ENCODE data around the gene DNAH17. TPM values are rescaled to one million over a fixed set of nuclear protein-coding genes. Genes with fewer than 3 reads are reported as not detected.

Gene DNAH17
- polyA plus RNA-seq, 3 donors, result 0.01 to 0.51 (median 0.11) TPM

DNA sequence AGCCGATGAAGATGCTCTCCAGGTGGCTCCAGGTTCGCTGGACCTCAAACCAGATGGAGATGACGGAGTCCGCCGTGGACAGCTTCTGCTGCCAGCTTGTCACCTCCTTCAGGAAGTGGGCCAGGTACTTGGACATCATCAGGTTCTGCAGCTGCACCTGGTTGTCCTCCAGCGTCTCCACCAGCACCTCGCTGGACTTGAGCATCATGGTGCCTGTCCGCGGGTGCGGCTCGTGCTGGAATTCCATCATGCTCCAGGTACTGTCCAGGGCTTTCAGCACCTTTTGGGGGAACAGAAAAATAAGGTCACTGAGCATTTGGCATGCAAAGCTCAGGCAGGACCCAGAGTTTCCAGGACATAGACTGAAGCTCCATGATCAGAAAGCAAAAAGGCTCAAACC lies 69.7 kb downstream of the DNAH17 start:
- Histone ChIP-seq H3K79me2 (ENCODE audit: insufficient read depth, low read length) (no peaks in the 10 kb centered on the region), H3K36me3 (replicated peaks in 1 of 2; ENCODE audit: control insufficient read depth in 1 of 2, insufficient read depth in 2 of 2, low read length in 2 of 2) (no peaks in the 10 kb centered on the region), H3K27ac (ENCODE audit: low read depth in 1 of 2, low read length in 2 of 2) (no peak overlapping the region), H3K4me1 (ENCODE audit: control insufficient read depth in 1 of 2, insufficient read depth in 2 of 2, low read length in 2 of 2) (no peaks in the 10 kb centered on the region), H2AFZ (ENCODE audit: insufficient read depth, low read depth, low read length, poor library complexity, severe bottlenecking) (no peak overlapping the region), H4K20me1 (ENCODE audit: insufficient read depth, low read length) (no peaks in the 10 kb centered on the region), H3K4me3 (replicated peaks in 1 of 3; ENCODE audit: low read depth in 2 of 3, low read length in 3 of 3) (no peak overlapping the region), H3K4me2 (replicated peaks; ENCODE audit: extremely low read depth, low read length, poor library complexity, severe bottlenecking) (no peak overlapping the region), H3K9ac (ENCODE audit: insufficient read depth, low read length, poor library complexity, severe bottlenecking) (no peak overlapping the region), H3K9me3 (replicated peaks in 1 of 2; ENCODE audit: control insufficient read depth in 1 of 2, insufficient read depth in 1 of 2, low read length in 2 of 2) (no peaks in the 10 kb centered on the region), H3K27me3 (ENCODE audit: control insufficient read depth in 2 of 2, insufficient read depth in 2 of 2, low read length in 2 of 2) (no peaks in the 10 kb centered on the region)
- DNase-seq, result no peak
- H3K27ac Mint-ChIP-seq, result no peak overlapping the region
- H3K27me3 Mint-ChIP-seq (ENCODE audit: low read depth in 3 of 3), result peaks cover 5 to 7% (median 6%) of the 10 kb centered on the region in 3 donors
- intact Hi-C loops (cut with micrococcal nuclease), result no loop called here
- peaks cover 0 to 2% (median 0%) of the 10 kb centered on the region in 7 donors for H3K9me3 Mint-ChIP-seq
- H3K4me3 Mint-ChIP-seq, result no peak overlapping the region
- H3K36me3 Mint-ChIP-seq, result no peaks in the 10 kb centered on the region
- H3K4me1 Mint-ChIP-seq, result no peaks in the 10 kb centered on the region
- WGBS (ENCODE audit: insufficient coverage), result 99% methylated on average over 11 of the region's 11 CpGs
- TF ChIP-seq, protein P1, sequence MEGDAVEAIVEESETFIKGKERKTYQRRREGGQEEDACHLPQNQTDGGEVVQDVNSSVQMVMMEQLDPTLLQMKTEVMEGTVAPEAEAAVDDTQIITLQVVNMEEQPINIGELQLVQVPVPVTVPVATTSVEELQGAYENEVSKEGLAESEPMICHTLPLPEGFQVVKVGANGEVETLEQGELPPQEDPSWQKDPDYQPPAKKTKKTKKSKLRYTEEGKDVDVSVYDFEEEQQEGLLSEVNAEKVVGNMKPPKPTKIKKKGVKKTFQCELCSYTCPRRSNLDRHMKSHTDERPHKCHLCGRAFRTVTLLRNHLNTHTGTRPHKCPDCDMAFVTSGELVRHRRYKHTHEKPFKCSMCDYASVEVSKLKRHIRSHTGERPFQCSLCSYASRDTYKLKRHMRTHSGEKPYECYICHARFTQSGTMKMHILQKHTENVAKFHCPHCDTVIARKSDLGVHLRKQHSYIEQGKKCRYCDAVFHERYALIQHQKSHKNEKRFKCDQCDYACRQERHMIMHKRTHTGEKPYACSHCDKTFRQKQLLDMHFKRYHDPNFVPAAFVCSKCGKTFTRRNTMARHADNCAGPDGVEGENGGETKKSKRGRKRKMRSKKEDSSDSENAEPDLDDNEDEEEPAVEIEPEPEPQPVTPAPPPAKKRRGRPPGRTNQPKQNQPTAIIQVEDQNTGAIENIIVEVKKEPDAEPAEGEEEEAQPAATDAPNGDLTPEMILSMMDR (IDR thresholded peaks at IDR 0.05), result no peak

DNA sequence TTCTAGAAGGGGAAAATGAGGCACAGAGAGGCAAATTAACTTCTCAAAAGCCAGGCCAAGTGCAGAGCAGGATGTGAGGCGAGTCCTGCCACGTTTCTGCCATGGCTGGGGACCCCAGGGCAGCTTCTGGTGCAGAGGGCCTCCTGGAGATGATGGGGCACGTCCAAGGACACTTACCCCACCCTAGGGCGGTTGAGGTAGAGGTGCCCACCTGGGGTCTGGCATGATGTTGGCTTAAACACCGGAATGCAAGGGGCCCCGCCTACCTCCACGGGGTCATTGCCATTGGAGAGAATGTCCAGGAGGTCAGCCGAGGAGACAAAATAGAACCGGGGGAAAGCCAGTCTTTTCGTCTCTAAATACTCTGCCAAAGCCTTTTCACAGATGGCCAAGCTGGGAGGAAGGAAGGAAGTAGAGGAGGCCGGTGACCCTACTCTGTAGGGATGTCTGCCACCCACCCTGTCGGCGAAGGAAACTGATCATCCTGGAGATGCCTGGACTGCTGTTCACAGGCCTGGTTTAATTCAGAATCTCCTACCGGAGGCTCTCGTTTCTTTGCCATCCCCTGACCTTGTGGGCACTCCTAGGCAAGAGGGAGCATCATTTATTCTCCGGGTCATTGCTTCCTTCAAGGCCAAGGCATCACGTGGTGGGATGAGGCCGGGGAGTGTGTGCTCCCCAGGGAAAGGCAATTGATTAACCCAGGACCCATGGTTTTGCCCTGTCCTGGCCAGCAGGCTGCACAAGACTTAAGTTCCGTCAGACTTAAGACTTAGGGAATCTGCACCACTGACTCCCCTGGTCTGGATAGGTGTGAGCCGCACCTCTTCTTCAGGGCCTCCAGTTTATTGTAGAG lies 70.5 kb downstream of the DNAH17 start:
- Mint-ChIP-seq H3K4me1 (peaks cover 1% of the 10 kb centered on the region), H3K27me3 (ENCODE audit: low read depth in 3 of 3) (peaks cover 5 to 7% (median 6%) of the 10 kb centered on the region in 3 donors), H3K4me3 (no peak overlapping the region), H3K9me3 (peaks cover 0 to 2% (median 0%) of the 10 kb centered on the region in 7 donors), H3K27ac (peak overlapping the region in 1 of 7 donors; percentile 5), H3K36me3 (no peaks in the 10 kb centered on the region)
- Histone ChIP-seq H3K36me3 (replicated peaks in 1 of 2; ENCODE audit: control insufficient read depth in 1 of 2, insufficient read depth in 2 of 2, low read length in 2 of 2) (no peaks in the 10 kb centered on the region), H3K27me3 (ENCODE audit: control insufficient read depth in 2 of 2, insufficient read depth in 2 of 2, low read length in 2 of 2) (no peaks in the 10 kb centered on the region), H3K9me3 (replicated peaks in 1 of 2; ENCODE audit: control insufficient read depth in 1 of 2, insufficient read depth in 1 of 2, low read length in 2 of 2) (no peaks in the 10 kb centered on the region), H3K79me2 (ENCODE audit: insufficient read depth, low read length) (no peaks in the 10 kb centered on the region), H3K27ac (ENCODE audit: low read depth in 1 of 2, low read length in 2 of 2) (no peak overlapping the region), H2AFZ (ENCODE audit: insufficient read depth, low read depth, low read length, poor library complexity, severe bottlenecking) (no peak overlapping the region), H3K4me2 (replicated peaks; ENCODE audit: extremely low read depth, low read length, poor library complexity, severe bottlenecking) (no peak overlapping the region), H3K9ac (ENCODE audit: insufficient read depth, low read length, poor library complexity, severe bottlenecking) (no peak overlapping the region), H3K4me3 (replicated peaks in 1 of 3; ENCODE audit: low read depth in 2 of 3, low read length in 3 of 3) (no peak overlapping the region), H3K4me1 (ENCODE audit: control insufficient read depth in 1 of 2, insufficient read depth in 2 of 2, low read length in 2 of 2) (no peaks in the 10 kb centered on the region), H4K20me1 (ENCODE audit: insufficient read depth, low read length) (no peaks in the 10 kb centered on the region)
- DNase-seq, result no peak
- intact Hi-C loops (cut with micrococcal nuclease), result no loop called here
- TF ChIP-seq, protein P1 (IDR thresholded peaks at IDR 0.05), result no peak
- 80% methylated on average over 19 of the region's 20 CpGs for whole genome bisulfite sequencing (ENCODE audit: insufficient coverage)

All from CD14-positive monocyte (primary cell).